ENCODE results near the gene ZNF385B. TPM values are rescaled to one million over a fixed set of nuclear protein-coding genes. Genes with fewer than 3 reads are reported as not detected.

ZNF385B gene
- total and polyA plus RNA-seq, 4 donors: 3.0 to 7.2 (median 3.9) TPM

DNA sequence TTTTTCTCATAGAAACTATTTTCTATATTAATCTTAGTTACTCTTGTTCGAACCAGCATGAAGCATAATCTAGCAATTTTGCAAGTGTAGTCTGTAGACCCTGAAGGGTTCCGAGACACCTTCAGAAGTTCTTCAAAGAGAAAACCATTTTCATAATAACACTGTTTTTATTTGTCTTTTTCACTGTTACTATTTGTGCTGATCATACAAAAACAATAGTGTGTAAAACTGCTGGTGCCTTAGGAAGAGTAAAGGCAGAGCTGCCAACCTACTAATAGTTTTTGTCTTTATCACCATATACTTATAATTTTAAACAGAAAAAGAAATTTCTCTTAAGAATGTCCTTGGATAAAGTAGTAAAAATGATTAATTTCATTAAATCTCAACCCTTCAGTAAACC lies 218.9 kb downstream of the ZNF385B start:
- Histone ChIP-seq H3K4me3 (ENCODE audit: low read depth in 1 of 3, low read length in 3 of 3) (no peak overlapping the region), H3K9me3 (ENCODE audit: control insufficient read depth in 4 of 4, low read length in 3 of 4) (no peaks in the 10 kb centered on the region), H3K4me1 (ENCODE audit: control insufficient read depth in 4 of 4, insufficient read depth in 4 of 4, low read length in 3 of 4) (peaks cover 0 to 12% (median 4%) of the 10 kb centered on the region in 4 donors), H3K36me3 (ENCODE audit: control insufficient read depth in 4 of 4, insufficient read depth in 3 of 4, low read depth in 1 of 4, low read length in 3 of 4) (no peaks in the 10 kb centered on the region), H3K9ac (ENCODE audit: low read depth in 1 of 2, low read length in 2 of 2) (no peak overlapping the region), H3K27ac (ENCODE audit: low read depth in 1 of 2, low read length in 2 of 2) (no peak overlapping the region), H3K27me3 (ENCODE audit: control insufficient read depth in 4 of 4, insufficient read depth in 4 of 4, low read length in 3 of 4) (no peaks in the 10 kb centered on the region)
- DNase-seq (ENCODE audit: low spot score): no peak
- 92% methylated on average over 2 of the region's 2 CpGs for WGBS
- TF ChIP-seq SP1 (IDR thresholded peaks at IDR 0.05): no peak
- no peak for TF ChIP-seq FOXA2 (IDR thresholded peaks at IDR 0.05)
- TF ChIP-seq HNF4G (IDR thresholded peaks at IDR 0.05): no peak
- no peak for TF ChIP-seq JUND (IDR thresholded peaks at IDR 0.05)
- TF ChIP-seq, protein P1, sequence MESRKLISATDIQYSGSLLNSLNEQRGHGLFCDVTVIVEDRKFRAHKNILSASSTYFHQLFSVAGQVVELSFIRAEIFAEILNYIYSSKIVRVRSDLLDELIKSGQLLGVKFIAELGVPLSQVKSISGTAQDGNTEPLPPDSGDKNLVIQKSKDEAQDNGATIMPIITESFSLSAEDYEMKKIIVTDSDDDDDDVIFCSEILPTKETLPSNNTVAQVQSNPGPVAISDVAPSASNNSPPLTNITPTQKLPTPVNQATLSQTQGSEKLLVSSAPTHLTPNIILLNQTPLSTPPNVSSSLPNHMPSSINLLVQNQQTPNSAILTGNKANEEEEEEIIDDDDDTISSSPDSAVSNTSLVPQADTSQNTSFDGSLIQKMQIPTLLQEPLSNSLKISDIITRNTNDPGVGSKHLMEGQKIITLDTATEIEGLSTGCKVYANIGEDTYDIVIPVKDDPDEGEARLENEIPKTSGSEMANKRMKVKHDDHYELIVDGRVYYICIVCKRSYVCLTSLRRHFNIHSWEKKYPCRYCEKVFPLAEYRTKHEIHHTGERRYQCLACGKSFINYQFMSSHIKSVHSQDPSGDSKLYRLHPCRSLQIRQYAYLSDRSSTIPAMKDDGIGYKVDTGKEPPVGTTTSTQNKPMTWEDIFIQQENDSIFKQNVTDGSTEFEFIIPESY (IDR thresholded peaks at IDR 0.05): no peak
- TF ChIP-seq, protein P2, sequence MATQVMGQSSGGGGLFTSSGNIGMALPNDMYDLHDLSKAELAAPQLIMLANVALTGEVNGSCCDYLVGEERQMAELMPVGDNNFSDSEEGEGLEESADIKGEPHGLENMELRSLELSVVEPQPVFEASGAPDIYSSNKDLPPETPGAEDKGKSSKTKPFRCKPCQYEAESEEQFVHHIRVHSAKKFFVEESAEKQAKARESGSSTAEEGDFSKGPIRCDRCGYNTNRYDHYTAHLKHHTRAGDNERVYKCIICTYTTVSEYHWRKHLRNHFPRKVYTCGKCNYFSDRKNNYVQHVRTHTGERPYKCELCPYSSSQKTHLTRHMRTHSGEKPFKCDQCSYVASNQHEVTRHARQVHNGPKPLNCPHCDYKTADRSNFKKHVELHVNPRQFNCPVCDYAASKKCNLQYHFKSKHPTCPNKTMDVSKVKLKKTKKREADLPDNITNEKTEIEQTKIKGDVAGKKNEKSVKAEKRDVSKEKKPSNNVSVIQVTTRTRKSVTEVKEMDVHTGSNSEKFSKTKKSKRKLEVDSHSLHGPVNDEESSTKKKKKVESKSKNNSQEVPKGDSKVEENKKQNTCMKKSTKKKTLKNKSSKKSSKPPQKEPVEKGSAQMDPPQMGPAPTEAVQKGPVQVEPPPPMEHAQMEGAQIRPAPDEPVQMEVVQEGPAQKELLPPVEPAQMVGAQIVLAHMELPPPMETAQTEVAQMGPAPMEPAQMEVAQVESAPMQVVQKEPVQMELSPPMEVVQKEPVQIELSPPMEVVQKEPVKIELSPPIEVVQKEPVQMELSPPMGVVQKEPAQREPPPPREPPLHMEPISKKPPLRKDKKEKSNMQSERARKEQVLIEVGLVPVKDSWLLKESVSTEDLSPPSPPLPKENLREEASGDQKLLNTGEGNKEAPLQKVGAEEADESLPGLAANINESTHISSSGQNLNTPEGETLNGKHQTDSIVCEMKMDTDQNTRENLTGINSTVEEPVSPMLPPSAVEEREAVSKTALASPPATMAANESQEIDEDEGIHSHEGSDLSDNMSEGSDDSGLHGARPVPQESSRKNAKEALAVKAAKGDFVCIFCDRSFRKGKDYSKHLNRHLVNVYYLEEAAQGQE (IDR thresholded peaks at IDR 0.05): no peak
- TF ChIP-seq GABPA (IDR thresholded peaks at IDR 0.05 in 1 of 2, conservative IDR thresholded peaks at IDR 0.05 in 1 of 2): no peak
- TF ChIP-seq YY1 (IDR thresholded peaks at IDR 0.05): no peak

DNA sequence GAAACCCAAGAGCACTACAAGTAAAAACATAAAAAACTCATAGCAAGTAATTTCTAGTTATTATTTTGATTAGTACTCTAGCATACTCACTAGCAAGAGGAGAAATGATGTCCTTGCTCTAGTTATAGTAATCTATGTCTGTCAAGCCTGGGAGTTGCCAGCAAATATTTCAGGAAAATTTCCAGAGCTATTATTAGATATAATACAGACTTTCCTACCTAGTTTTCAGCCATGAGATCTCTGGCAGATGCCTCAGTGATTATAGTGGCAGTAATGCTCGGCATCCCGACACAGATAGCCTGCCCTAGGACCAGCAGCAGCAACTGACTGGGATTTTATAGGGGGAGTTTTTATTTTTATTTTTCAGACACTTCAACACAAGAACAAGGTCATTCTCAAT lies 224.4 kb downstream of the ZNF385B start:
- Histone ChIP-seq H3K27ac (ENCODE audit: low read depth in 1 of 2, low read length in 2 of 2) (no peak overlapping the region), H3K36me3 (ENCODE audit: control insufficient read depth in 4 of 4, insufficient read depth in 3 of 4, low read depth in 1 of 4, low read length in 3 of 4) (no peaks in the 10 kb centered on the region), H3K4me1 (ENCODE audit: control insufficient read depth in 4 of 4, insufficient read depth in 4 of 4, low read length in 3 of 4) (peaks cover 1 to 18% (median 11%) of the 10 kb centered on the region in 4 donors), H3K9ac (ENCODE audit: low read depth in 1 of 2, low read length in 2 of 2) (no peak overlapping the region), H3K4me3 (ENCODE audit: low read depth in 1 of 3, low read length in 3 of 3) (no peak overlapping the region), H3K9me3 (ENCODE audit: control insufficient read depth in 4 of 4, low read length in 3 of 4) (no peaks in the 10 kb centered on the region), H3K27me3 (ENCODE audit: control insufficient read depth in 4 of 4, insufficient read depth in 4 of 4, low read length in 3 of 4) (no peaks in the 10 kb centered on the region)
- no peak for DNase-seq (ENCODE audit: low spot score)
- TF ChIP-seq SP1 (IDR thresholded peaks at IDR 0.05): no peak
- TF ChIP-seq TAF1 (conservative IDR thresholded peaks at IDR 0.05): no peak
- TF ChIP-seq, protein P3, sequence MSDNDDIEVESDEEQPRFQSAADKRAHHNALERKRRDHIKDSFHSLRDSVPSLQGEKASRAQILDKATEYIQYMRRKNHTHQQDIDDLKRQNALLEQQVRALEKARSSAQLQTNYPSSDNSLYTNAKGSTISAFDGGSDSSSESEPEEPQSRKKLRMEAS (IDR thresholded peaks at IDR 0.05): no peak
- no peak for TF ChIP-seq NR2F2 (IDR thresholded peaks at IDR 0.05)
- TF ChIP-seq, protein P2 (IDR thresholded peaks at IDR 0.05): no peak
- no peak for TF ChIP-seq RAD21 (IDR thresholded peaks at IDR 0.05)
- no peak for TF ChIP-seq RXRA (IDR thresholded peaks at IDR 0.05)
- TF ChIP-seq YY1 (IDR thresholded peaks at IDR 0.05): no peak
- TF ChIP-seq HNF4A (conservative IDR thresholded peaks at IDR 0.05): no peak
- TF ChIP-seq, protein P4, sequence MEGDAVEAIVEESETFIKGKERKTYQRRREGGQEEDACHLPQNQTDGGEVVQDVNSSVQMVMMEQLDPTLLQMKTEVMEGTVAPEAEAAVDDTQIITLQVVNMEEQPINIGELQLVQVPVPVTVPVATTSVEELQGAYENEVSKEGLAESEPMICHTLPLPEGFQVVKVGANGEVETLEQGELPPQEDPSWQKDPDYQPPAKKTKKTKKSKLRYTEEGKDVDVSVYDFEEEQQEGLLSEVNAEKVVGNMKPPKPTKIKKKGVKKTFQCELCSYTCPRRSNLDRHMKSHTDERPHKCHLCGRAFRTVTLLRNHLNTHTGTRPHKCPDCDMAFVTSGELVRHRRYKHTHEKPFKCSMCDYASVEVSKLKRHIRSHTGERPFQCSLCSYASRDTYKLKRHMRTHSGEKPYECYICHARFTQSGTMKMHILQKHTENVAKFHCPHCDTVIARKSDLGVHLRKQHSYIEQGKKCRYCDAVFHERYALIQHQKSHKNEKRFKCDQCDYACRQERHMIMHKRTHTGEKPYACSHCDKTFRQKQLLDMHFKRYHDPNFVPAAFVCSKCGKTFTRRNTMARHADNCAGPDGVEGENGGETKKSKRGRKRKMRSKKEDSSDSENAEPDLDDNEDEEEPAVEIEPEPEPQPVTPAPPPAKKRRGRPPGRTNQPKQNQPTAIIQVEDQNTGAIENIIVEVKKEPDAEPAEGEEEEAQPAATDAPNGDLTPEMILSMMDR (IDR thresholded peaks at IDR 0.05; ENCODE audit: low read depth, low read length, missing input control): no peak
- no peak for TF ChIP-seq JUND (IDR thresholded peaks at IDR 0.05)
- 26% methylated on average over 2 of the region's 2 CpGs for WGBS
